GM21825 (cell line): ENCODE data around the gene ANK3.

ENCODE experiments used
- ATAC-seq: cut with Tn5 transposase; IDR thresholded peaks from one replicate; pipeline ENCODE4 v1.9.1; 2021; ENCODE audit warnings: mild to moderate bottlenecking, moderate library complexity; ENCODE audit not compliant: unreplicated experiment

ANK3 gene

GRCh38 chr10:59997827-59998525 lies 391.7 kb downstream of the ANK3 start:
- ATAC-seq = no peak

- no peak for ATAC-seq
Measured at GRCh38 chr10:59995862-59996261, 393.8 kb downstream of the ANK3 start.

GRCh38 chr10:59993931-59994330 lies 395.7 kb downstream of the ANK3 start:
- ATAC-seq = no peak

- no peak for ATAC-seq
Measured at GRCh38 chr10:59991661-59992060, 398.0 kb downstream of the ANK3 start.

GRCh38 chr10:59991117-59991516 lies 398.6 kb downstream of the ANK3 start:
- ATAC-seq = no peak

- ATAC-seq = no peak
Measured at GRCh38 chr10:59985639-59986038, 404.0 kb downstream of the ANK3 start.

GRCh38 chr10:59984415-59984814 lies 405.3 kb downstream of the ANK3 start:
- no peak for ATAC-seq

- ATAC-seq = no peak
Measured at GRCh38 chr10:59980356-59980755, 409.3 kb downstream of the ANK3 start.

GRCh38 chr10:59977486-59977885 lies 412.2 kb downstream of the ANK3 start:
- no peak for ATAC-seq

- no peak for ATAC-seq
Measured at GRCh38 chr10:59976909-59977308, 412.8 kb downstream of the ANK3 start.
